GM18499 (cell line): ENCODE results near the gene DSCAM.
"Not testable (repeated sequence)": the region's sequence is repeated elsewhere in the genome, so short reads cannot be mapped to it uniquely, and the experiment has no call there.

Experiments
- ATAC-seq: cut with Tn5 transposase; IDR thresholded peaks from one replicate; pipeline ENCODE4 v1.9.1; 2021; ENCODE audit warnings: moderate number of reproducible peaks; ENCODE audit not compliant: insufficient read depth, unreplicated experiment

Gene DSCAM, protein sequence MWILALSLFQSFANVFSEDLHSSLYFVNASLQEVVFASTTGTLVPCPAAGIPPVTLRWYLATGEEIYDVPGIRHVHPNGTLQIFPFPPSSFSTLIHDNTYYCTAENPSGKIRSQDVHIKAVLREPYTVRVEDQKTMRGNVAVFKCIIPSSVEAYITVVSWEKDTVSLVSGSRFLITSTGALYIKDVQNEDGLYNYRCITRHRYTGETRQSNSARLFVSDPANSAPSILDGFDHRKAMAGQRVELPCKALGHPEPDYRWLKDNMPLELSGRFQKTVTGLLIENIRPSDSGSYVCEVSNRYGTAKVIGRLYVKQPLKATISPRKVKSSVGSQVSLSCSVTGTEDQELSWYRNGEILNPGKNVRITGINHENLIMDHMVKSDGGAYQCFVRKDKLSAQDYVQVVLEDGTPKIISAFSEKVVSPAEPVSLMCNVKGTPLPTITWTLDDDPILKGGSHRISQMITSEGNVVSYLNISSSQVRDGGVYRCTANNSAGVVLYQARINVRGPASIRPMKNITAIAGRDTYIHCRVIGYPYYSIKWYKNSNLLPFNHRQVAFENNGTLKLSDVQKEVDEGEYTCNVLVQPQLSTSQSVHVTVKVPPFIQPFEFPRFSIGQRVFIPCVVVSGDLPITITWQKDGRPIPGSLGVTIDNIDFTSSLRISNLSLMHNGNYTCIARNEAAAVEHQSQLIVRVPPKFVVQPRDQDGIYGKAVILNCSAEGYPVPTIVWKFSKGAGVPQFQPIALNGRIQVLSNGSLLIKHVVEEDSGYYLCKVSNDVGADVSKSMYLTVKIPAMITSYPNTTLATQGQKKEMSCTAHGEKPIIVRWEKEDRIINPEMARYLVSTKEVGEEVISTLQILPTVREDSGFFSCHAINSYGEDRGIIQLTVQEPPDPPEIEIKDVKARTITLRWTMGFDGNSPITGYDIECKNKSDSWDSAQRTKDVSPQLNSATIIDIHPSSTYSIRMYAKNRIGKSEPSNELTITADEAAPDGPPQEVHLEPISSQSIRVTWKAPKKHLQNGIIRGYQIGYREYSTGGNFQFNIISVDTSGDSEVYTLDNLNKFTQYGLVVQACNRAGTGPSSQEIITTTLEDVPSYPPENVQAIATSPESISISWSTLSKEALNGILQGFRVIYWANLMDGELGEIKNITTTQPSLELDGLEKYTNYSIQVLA (N-terminal part only)

DNA sequence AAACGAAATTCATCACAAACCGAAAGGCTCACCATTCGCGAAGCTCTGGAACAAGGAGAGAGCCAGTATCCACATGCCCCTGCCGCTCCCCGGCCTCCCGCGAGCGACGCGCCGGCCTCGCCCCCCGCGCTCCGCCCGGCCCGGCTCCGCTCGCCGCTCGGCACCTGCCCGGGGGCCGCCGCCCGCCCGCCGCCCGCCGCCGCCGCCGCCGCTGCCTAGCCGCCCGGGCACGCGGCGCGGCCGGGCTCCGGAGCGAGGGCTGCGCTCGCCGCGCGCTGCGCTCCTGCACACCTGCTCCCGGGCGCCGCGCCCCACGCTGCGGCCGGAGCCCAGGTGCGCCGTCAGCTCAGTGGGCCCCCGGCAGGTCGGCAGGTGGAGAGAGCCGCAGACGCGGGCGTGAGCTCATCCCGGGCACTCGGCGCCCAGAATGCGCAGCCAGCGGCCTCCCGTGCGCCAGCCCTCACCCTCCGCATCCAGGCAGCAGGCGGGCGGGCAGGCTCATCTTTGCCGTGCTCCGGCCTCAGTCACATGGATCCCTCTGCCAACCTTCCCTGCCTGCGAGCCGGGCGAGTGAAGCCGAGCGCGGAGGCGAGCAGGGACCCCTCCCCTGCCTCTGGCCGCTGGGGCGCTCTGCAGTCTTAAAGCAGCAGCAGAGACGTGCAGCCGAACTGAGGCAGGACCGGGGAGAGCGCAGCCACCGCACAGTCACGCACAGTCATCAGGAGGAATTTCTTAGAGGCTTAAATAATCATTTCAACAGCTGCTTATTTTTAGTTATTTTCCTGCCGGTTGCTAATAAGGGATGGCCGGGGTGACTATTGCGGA, at the start of gene DSCAM:
Gene DSCAM, minus strand, starts transcription at position 572 of the 825 bp plus-strand sequence. Its CDS starts 497 bp downstream, at position 75.
- no peak for ATAC-seq

DNA sequence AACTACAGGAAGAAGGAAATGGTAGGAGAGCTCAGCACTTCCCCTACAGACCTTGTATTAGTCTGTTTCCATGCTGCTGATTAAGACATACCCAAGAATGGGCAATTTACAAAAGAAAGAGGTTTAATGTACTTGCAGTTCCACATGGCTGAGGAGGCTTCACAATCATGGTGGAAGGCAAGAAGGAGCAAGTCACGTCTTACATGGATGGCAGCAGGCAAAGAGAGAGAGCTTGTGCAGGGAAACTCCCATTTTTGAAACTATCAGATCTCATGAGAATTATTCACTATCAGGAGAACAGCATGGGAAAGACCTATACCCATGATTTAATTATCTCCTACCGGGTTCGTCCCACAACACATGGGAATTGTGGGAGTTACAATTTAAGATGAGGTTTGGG, 48.7 kb upstream of the DSCAM start:
- not testable (repeated sequence) for ATAC-seq

DNA sequence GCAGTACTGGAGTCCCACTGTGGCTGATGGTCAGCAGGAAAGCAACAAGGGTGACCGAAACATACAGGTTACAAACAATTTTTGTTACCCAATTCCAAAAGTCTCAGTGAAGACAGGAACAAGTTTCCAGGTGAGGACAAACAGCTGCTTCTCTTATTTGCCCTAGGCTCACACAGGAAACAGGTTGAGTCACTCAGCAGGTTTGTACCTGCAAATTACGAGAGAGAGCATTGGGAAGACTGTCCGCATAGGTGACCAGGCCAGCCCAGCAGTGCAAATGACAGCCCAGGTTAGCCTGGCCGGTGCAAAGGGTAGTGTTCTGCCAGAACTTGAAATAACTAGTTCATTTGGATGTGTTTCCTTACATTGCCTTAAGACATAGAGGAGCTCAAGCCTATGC, 40.0 kb upstream of the DSCAM start:
- no peak for ATAC-seq

DNA sequence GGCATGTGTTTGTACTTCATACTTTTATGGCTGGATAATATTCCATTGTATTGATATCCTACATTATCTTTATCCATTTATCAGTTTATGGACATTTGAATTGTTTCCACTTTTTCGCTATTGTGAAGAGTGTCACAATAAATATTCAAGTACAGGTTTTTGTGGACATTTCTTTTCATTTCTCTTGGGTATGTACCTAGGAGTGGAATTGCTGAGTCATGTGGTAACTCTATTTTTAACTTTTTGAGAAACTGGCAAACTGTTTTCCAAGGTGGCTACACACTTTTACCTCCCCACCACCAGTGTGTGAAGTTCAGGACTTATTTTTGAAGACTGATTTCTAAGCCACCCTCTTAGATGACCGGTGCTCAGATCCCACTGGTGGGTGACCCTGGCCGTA, 39.0 kb upstream of the DSCAM start:
- ATAC-seq = no peak

DNA sequence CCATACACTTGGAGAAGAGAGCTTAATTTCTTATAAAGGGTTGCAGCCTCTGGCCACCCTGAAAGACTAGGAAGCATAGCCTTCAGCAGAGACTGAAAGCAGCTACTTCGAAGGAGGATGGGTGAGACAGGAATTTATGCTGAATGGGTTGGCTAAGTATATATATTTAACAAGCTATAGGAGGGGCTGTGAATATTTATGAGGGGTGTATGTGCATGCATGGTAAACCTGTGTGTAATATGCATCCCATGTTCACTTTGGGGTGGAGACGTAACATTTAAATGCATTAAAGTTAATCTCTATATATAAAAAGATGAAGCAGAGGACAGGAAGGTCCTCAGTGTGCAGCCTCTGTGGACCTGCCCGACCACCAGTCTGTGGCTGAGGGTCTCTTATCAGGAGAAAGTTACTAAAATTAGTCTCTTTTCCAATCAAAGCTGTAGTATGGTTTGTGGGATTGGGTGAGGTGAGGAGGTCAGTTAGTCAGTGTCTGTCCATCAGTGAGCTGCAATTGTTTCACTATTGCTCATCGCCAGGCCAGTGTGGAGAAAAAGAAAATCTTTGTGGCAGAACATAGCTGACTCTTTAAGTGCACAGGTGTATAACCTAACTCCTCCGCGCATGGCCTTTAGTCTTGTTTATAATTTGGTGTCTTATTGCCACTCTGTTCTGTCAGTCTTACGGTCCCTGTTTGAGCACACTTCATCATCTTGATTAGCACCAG, 35.4 kb upstream of the DSCAM start:
- no peak for ATAC-seq

DNA sequence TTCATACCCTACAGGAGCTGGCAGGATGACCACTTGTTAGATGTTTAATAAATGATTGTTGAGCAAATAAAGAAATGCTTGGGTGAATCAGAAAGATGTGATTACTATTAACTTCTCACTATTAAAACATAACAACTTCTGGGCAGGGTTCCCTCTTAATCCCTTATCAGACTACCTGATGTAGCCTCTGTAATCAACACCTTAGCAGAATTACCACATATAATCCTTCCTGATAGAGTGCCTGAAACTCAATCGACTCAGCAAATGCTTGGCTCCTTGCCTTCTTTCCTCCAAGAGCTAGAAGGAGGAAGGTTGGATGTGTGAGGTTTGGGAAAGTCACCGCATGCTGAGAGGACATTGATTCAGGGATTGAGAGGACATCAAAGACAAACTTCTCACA, 34.8 kb upstream of the DSCAM start:
- ATAC-seq = no peak

DNA sequence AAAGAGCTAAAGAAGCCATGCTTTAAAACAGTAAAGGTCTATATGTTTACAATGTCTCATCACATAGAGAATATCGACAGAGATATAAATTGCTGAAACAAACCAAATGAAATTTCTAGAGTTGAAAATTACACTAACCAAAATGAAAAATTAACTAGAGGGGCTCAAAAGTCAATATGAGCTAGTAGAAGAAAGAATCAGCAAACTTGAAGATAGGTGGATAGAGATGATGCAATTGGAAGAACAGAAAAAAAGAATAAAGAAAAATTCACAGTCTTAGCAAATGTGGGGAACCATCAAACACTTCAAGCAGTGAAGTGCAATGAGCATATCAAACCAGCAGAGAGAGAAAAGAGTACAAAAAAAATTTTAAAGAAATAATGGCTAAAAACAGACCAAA, 24.1 kb upstream of the DSCAM start:
- no peak for ATAC-seq

DNA sequence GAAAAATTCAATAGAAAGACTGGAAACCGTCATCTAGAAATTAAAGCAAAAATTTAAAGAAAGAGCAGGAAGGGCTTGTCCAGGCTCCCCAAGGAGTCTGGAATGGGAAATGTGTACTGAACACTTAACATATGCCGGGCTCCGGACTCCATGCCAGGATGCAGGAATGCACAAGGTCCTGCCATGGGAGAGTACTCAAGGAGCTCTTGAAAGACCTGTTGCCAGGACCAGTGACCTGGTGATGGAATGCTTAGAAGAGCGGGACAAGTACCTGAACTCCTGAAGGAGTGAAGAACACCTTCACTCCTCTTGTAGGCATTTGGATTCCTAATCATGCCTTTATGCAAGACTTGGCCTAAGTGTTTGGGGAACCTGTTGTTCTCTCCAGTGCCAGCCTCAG, 16.9 kb upstream of the DSCAM start:
- no peak for ATAC-seq

DNA sequence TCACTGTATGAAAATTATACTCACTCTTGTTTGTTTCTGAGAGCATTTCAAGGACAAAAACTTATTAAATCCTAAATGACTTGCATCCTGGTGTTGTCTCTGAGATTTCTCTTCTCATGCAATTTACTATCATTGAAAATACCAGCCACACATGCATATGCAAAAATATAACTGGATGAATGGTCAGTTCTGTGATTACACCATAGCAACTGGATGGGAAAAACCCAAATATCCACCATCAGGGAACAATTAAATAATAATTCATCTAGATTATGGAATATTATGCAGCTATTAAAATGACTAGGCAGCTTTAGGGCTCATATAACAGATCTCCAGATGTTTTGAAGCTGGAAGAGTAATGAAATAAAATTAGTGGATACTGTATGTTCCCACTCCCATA, 11.6 kb upstream of the DSCAM start:
- no peak for ATAC-seq

DNA sequence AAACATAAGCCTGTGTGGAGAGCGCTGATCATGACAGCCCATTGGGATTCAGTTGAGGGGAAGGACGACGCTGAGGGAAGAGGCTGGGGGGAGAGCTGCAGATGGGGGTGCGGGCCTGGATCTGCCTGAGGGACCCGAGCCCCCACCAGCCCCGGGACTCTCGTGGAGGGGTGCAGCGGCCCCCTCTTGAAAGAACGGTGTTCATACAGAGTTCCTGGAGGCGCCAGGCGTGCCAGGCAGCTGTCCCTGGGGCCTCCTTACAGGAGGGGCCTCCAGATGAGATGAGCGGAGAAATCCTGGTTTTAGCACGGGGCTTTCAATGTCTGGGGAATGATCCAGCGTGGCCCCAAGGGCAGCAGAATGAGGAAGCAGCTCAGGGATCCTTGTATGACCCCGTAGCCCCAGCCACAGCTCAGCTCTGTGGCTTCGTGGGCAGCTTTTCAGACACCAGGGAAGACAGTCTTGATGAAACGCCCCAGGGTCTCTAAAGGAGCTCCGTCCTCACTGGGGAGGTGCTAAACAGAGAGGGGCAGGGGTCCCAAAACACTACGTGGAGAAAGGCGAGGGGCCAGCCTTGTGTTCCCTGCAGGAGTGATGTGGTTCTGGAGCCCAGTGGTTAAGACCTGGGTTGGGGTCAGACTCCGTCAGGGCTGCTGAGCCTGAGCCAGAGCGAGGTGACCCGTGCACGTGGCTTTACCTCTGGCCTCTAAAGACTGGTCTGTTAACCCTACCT, 7.2 kb upstream of the DSCAM start:
- ATAC-seq = no peak

DNA sequence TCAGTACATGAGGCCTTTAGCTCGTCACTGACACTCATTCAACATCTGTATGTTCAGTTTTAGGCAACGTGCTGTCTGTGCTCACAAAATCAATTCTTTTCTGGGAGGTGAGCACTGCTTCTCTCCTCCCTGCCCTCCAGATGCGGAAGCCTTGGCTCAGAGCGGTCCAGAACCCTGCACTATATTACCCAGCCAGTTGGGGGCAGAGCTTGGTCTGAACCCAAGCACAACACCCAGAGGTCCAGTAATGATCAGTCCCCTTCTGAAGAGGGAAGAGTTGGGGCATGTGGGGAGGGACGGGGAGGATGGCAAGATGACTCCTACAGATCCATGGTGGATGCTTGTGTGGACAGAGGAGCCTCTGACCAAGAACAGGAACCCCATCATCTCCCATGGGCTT, 5.6 kb upstream of the DSCAM start:
- no peak for ATAC-seq

DNA sequence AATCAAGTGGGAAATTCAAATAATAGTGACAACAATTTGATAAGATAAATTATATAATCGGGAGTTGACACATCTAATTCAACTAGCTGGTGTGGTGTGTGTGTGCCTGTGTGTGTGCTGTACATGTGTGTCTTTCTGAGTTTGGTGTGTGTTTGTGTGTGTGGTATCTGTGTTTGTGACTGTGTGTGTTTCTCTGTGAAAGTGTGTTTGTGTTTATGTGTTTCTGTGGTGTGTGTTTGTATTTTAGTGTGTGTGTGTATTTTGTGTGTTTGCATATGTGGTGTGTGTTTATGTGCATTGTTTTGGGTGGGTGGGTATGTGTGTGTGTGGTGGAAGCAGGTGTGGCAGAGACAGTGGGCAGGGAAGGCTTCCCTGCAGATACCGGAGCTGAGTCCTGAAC, 4.8 kb upstream of the DSCAM start:
- ATAC-seq = no peak

DNA sequence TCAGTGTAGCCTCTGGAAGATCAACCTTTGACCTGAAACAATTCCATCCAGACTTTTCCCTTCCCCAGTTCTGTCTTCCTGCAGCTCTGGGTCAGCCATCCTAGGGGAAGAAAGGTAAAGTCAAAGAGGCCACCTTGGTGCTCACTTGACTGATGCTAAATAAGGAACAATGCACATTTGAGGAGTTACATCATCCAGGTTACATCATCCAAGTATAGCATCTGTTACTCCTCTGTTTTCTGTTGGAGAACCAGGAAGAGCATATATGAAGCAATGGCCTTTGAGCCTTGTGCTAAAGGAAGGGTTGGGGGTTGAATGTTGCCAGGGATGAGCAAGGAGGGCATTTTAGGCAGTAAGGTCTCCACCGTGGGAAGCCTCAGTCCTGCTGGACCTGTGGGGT, 3.1 kb upstream of the DSCAM start:
- no peak for ATAC-seq

DNA sequence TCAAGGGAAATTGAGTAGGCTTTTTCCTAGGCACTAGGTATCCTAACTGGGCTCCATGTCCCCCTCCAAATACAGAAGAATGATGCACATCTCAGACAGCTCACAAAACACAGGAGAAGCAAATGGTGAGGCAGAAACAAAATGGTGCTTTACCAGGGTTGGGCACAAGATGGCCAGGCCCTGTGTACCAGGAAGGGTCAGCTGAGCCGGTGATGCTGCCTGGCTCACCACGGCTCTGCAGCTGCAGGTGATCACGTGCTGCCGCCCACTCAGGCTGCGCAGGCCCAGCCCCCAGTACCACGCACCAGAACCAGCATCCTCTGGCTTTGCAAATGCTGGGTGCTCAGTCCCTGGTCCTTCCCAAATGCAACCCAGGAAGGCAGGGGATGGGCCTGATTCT, 993 bp upstream of the DSCAM start:
- no peak for ATAC-seq

DNA sequence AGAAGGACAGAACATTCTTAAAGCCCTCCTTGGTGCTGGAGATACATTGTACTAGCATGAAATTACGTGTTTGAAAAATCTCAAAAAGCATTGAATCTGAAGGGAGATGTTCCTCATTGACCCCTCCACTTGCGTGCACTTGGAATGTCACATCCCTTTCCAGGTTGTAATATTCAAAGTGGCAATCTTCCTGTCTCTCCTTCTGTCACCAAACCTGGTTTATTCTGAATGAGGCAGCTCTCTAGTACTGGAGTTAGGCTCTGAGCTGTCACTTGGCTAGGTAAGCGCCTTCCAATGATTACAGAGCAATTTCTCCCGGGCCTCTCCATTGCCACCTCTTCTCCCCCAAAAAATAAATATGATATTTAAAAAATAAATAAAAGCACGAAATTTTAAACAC, 855 bp downstream of the DSCAM start:
- no peak for ATAC-seq

DNA sequence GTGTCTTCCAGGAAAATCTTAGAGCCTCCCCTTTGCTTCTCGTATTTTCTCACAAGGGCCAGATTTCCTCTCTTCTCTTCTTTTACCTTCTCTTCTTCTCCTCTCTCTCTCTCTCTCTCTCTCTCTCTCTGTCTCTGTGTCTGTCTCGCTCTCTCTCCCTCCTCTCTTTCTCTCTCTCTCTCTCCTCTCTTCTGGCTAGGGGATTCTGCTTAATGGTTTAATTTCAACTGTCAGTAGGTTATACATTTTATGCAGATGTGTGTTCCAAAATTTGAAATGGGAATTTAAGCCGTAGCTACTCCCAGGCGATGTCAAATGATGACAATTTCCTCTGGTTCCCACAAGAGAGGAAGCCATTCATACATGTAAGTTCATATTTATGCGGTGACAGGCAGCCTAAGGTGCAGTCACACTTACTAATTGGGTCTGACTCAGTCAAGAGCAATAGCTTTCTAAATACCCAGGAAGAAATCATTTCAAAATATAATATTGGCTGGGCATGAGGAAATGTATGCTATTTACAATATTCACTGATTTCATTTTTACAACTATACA, 1.4 kb downstream of the DSCAM start:
- no peak for ATAC-seq

DNA sequence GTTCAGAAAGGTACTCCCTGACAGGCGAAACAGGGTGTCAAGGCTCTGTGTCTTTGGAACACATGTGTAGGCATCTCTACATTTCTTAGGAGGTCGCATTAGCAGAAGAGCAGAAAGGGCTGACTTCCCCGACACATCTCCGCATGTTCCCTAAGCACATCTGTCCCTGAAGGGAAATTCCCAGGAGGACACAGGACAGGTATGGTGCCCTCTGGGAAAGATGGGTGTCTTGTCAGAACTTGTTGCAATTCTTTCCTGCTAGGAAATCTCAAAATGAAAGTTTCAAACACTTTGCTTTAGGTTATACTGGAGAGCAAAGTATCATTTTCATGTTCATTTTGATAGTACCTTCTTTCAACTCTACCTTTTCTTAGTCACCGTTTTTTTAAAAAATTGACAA, 2.0 kb downstream of the DSCAM start:
- ATAC-seq = no peak

DNA sequence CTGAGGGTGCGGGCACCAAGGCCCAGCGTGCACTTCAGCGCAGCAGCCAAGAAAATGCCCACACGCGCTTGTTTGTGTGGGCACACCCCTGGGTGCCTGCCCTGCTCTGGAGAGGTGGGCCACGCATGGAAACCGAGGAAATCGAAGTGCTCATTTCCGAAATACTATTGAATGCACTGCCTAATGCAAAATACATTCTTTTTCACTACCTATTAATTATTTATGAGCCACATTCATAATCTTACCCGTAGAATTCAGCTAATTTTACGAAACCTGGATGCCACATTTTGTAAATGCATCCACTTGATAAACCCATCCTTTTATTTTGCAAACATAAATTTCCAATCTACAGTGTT, 4.8 kb downstream of the DSCAM start:
- no peak for ATAC-seq
